Right lobe of liver (tissue), 6 donors: Measurements from ENCODE around the gene KDM7A. TPM values are rescaled to one million over a fixed set of nuclear protein-coding genes. Genes with fewer than 3 reads are reported as not detected.

Source experiments
- ATAC-seq, 4 donors: fragments of 200-7000 bp; cut with Tn5 transposase; one replicate each; pipeline ENCODE4 v1.9.1; 2020; ENCODE audit warnings: mild to moderate bottlenecking in 4 of 4, moderate library complexity in 4 of 4
- DNase-seq, 3 donors: peaks; one replicate each; pipeline ENCODE4 v3.0.0-alpha.2; 2020
- H3K27ac ChIP-seq, 3 donors: fragments of 200-600 bp; one replicate each; pipeline ENCODE4 v1.8.0; 2022
- H3K27me3 ChIP-seq, 2 donors: fragments of 200-600 bp; one replicate each; pipeline ENCODE4 v1.8.0; 2022
- H3K36me3 ChIP-seq, 4 donors: fragments of 200-600 bp; sonication (generic) in 1 of 4; one replicate each; pipeline versions ENCODE4 v1.5.1 to v1.8.0; 2017 to 2022; ENCODE audit warnings: control low read depth in 1 of 4
- H3K4me1 ChIP-seq, 4 donors: fragments of 200-600 bp; sonication (generic) in 1 of 4; one replicate each; pipeline versions ENCODE4 v1.5.1 to v1.8.0; 2017 to 2022; ENCODE audit warnings: control low read depth in 1 of 4
- H3K4me3 ChIP-seq, 3 donors: fragments of 200-600 bp; one replicate each; pipeline ENCODE4 v1.8.0; 2022
- H3K9me3 ChIP-seq, 4 donors: fragments of 200-600 bp; sonication (generic) in 1 of 4; one replicate each; pipeline versions ENCODE4 v1.5.1 to v1.8.0; 2017 to 2022; ENCODE audit warnings: control low read depth in 1 of 4
- POLR2A ChIP-seq: fragments of 450-650 bp; IDR thresholded peaks from one replicate; pipeline ENCODE4 v1.6.1; 2017; ENCODE audit warnings: antibody characterized with exemption, mild to moderate bottlenecking
- WGBS: methylation state at CpG from one replicate; pipeline ENCODE4 v1.1.6; 2018; ENCODE audit warnings: low coverage, low lambda C conversion rate; ENCODE audit not compliant: insufficient coverage; ENCODE audit errors: missing lambda C conversion rate; 5-methylcytosine and 5-hydroxymethylcytosine counted together
- intact Hi-C, 2 donors: fragments of 100-400 bp; cut with DNase I; formaldehyde crosslinking; loops; one replicate each; pipeline versions ENCODE4 v1.11.2 to v1.14.1; 2022
- total RNA-seq, 6 experiments: library from RNA; depleted of rRNA in 2 of 6; stranded (reverse); fragments of >200 nt in 2 of 6; fragmentation: NEBNext Ultra II Directional in 3 of 6; extraction: Animal tissue kit (Norgen Biotek cat#: 25700) in 3 of 6; gene quantifications; one replicate each; pipeline versions ENCODE4 v1.1.0 to v1.2.4, GENCODE V29; 2016 to 2023
- TF ChIP-seq, protein P1 (sequence below), 4 donors: fragments of 200-600 bp in 3 of 4; fragments of 450-650 bp in 1 of 4; IDR thresholded peaks; one replicate each; pipeline versions ENCODE4 v1.5.1 to v1.8.0; 2016 to 2022; ENCODE audit warnings: antibody characterized with exemption in 4 of 4, mild to moderate bottlenecking in 2 of 4
- donor health status: DM: no; HTN: yes; CAD: no.
- donor health status: DM: no; HTN: no; CAD: no.
- donor health status: DM: no; HTN: no; CAD: no.
- donor health status: DM: no; HTN: yes; CAD: no.
- donor health status: DM: no; HTN: yes; CAD: no.

The KDM7A gene
- total RNA-seq, 6 experiments from 2014 or later: 3.7 to 10.7 (median 6.8) TPM

- intact Hi-C loops: no loop called here
- Histone ChIP-seq H3K9me3 (no peaks in the 10 kb centered on the region), H3K4me3 (no peak overlapping the region), H3K36me3 (no peaks in the 10 kb centered on the region), H3K4me1 (no peaks in the 10 kb centered on the region), H3K27me3 (no peaks in the 10 kb centered on the region), H3K27ac (no peak overlapping the region)
- ATAC-seq (no peak), DNase-seq (no peak)
- WGBS: 63% methylated on average over 2 of the region's 3 CpGs
- TF ChIP-seq, protein P1, sequence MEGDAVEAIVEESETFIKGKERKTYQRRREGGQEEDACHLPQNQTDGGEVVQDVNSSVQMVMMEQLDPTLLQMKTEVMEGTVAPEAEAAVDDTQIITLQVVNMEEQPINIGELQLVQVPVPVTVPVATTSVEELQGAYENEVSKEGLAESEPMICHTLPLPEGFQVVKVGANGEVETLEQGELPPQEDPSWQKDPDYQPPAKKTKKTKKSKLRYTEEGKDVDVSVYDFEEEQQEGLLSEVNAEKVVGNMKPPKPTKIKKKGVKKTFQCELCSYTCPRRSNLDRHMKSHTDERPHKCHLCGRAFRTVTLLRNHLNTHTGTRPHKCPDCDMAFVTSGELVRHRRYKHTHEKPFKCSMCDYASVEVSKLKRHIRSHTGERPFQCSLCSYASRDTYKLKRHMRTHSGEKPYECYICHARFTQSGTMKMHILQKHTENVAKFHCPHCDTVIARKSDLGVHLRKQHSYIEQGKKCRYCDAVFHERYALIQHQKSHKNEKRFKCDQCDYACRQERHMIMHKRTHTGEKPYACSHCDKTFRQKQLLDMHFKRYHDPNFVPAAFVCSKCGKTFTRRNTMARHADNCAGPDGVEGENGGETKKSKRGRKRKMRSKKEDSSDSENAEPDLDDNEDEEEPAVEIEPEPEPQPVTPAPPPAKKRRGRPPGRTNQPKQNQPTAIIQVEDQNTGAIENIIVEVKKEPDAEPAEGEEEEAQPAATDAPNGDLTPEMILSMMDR (IDR thresholded peaks at IDR 0.05): no peak
- no peak for TF ChIP-seq POLR2A
Measured at GRCh38 chr7:140214075-140214684, 37.4 kb upstream of the KDM7A start.

GRCh38 chr7:140213684-140214074, 36.9 kb upstream of the KDM7A start:
- DNase-seq: no peak
- Histone ChIP-seq H3K4me3 (no peak overlapping the region), H3K27me3 (no peaks in the 10 kb centered on the region), H3K27ac (no peak overlapping the region), H3K4me1 (no peaks in the 10 kb centered on the region), H3K36me3 (no peaks in the 10 kb centered on the region), H3K9me3 (no peaks in the 10 kb centered on the region)
- intact Hi-C loops: no loop called here
- ATAC-seq: no peak
- 67% methylated on average over 2 of the region's 3 CpGs for WGBS
- TF ChIP-seq, protein P1 (IDR thresholded peaks at IDR 0.05): no peak
- TF ChIP-seq POLR2A: no peak

DNA sequence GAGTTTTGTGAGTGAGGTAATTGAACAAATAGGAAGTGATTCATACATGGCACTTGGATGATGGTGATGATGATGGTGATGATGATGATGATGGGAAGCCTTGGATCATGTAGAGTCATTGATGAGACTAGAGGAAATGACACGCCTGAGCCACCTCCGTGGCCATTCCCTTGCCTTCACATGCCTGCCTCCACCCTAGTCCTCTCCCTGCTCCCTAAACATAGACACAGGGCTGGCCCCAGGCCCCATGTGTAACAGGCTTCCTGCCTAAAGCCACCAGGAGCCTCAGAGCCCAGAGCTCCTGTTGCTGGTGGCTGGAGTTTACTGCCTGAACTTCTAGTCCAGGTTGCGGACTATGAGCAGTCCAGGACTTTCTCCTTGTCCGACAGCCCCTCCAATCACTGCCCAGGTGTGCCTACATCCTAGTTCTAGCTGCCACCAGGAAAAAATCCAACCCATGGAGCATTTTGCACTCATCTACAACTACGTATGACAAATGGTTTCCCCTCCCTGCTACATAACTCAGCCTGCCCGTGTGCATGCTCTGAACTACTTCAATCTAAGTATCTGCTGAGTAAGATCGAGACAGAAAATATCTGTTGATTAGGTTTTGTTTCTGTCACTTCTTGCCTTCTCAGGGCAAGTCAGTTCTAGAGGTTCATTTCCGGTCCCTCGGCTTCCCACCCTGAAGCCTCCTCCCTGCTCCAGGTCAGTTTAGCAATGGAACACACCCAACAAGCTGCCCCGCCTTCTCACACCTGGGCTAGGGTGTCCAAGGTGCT, 35.5 kb upstream of the KDM7A start:
- no peaks in the 10 kb centered on the region for H3K9me3 ChIP-seq
- no peaks in the 10 kb centered on the region for H3K36me3 ChIP-seq
- intact Hi-C loops: no loop called here
- no peak overlapping the region for H3K27ac ChIP-seq
- DNase-seq (no peak), ATAC-seq (no peak)
- H3K4me3 ChIP-seq: no peak overlapping the region
- TF ChIP-seq POLR2A: no peak
- TF ChIP-seq, protein P1 (IDR thresholded peaks at IDR 0.05): no peak
- H3K4me1 ChIP-seq: no peaks in the 10 kb centered on the region
- no peaks in the 10 kb centered on the region for H3K27me3 ChIP-seq
- 66% methylated on average over 5 of the region's 10 CpGs for WGBS

DNA sequence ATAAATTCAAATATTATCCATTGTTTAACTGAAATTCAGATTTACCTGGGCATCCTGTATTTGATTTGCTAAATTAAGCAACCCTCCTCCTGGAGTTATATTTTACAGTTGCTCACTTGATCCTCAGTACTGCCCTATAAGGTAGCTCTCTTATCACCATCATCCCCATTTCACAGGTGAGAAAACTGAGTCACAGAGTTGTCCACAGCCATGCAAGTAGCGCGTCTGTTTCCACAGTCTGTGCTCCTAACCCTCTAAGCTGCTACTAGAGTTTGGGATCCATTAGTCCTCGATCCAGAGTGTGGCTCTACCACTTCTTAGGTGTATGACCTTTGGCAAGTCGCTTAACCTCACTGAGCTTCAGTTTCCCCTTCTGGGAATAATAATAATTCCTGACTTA, 34.9 kb upstream of the KDM7A start:
- DNase-seq (no peak), ATAC-seq (no peak)
- Histone ChIP-seq H3K4me3 (no peak overlapping the region), H3K36me3 (no peaks in the 10 kb centered on the region), H3K4me1 (no peaks in the 10 kb centered on the region), H3K27me3 (no peaks in the 10 kb centered on the region), H3K27ac (no peak overlapping the region), H3K9me3 (no peaks in the 10 kb centered on the region)
- intact Hi-C loops: no loop called here
- WGBS: 93% methylated on average over 4 of the region's 4 CpGs
- TF ChIP-seq POLR2A: no peak
- TF ChIP-seq, protein P1 (IDR thresholded peaks at IDR 0.05): no peak
